Mesendoderm (in vitro differentiated cells): ENCODE data around the gene GREM2.
A peak's percentile ranks its signal among the peaks of the same experiment; 100 is the strongest.

Experiments
- DNase-seq: peaks from one replicate; pipeline ENCODE4 v3.0.0; 2013
- H2AK5ac ChIP-seq: 2 replicates; pipeline ENCODE4 v1.6.1; 2013; ENCODE audit warnings: low read length, inconsistent platforms
- H2BK120ac ChIP-seq: 2 replicates; pipeline ENCODE4 v1.6.1; 2013; ENCODE audit warnings: low read depth, mild to moderate bottlenecking, low read length, moderate library complexity, mixed read lengths
- H2BK15ac ChIP-seq: replicated peaks from 2 replicates; pipeline ENCODE4 v1.6.1; 2013; ENCODE audit warnings: low read depth, mild to moderate bottlenecking, moderate library complexity
- H2BK5ac ChIP-seq: 2 replicates; pipeline ENCODE4 v1.6.1; 2013; ENCODE audit warnings: low read length, inconsistent platforms
- H3K18ac ChIP-seq: 2 replicates; pipeline ENCODE4 v1.6.1; 2013; ENCODE audit warnings: mild to moderate bottlenecking, low read length, mixed read lengths
- H3K23ac ChIP-seq: one replicate; pipeline ENCODE4 v1.6.1; 2013; ENCODE audit warnings: low read length
- H3K27ac ChIP-seq: 2 replicates; pipeline ENCODE4 v1.5.1; 2013; ENCODE audit warnings: low read depth, mild to moderate bottlenecking, inconsistent platforms, low read length, moderate library complexity
- H3K27me3 ChIP-seq: 2 replicates; pipeline ENCODE4 v1.6.1; 2013; ENCODE audit warnings: low read length, control low read depth, mild to moderate bottlenecking, inconsistent platforms; ENCODE audit not compliant: insufficient read depth, poor library complexity
- H3K36me3 ChIP-seq: 2 replicates; pipeline ENCODE4 v1.6.1; 2013; ENCODE audit warnings: low read length, inconsistent platforms; ENCODE audit not compliant: control insufficient read depth, insufficient read depth
- H3K4ac ChIP-seq: one replicate; pipeline ENCODE4 v1.6.1; 2013; ENCODE audit warnings: low read depth, mild to moderate bottlenecking, low read length, moderate library complexity
- H3K4me1 ChIP-seq: 2 replicates; pipeline ENCODE4 v1.6.1; 2013; ENCODE audit warnings: low read depth, low read length, inconsistent platforms; ENCODE audit not compliant: control insufficient read depth
- H3K4me2 ChIP-seq: 2 replicates; pipeline ENCODE4 v1.6.1; 2013; ENCODE audit warnings: low read length
- H3K4me3 ChIP-seq: 2 replicates; pipeline ENCODE4 v1.5.1; 2013; ENCODE audit warnings: mild to moderate bottlenecking, low read length
- H3K56ac ChIP-seq: one replicate; pipeline ENCODE4 v1.6.1; 2013; ENCODE audit warnings: low read length
- H3K79me1 ChIP-seq: 2 replicates; pipeline ENCODE4 v1.6.1; 2013; ENCODE audit warnings: low read length, inconsistent platforms
- H3K79me2 ChIP-seq: 2 replicates; pipeline ENCODE4 v1.6.1; 2013; ENCODE audit warnings: mild to moderate bottlenecking, low read length; ENCODE audit not compliant: control insufficient read depth, insufficient read depth
- H3K9ac ChIP-seq: 2 replicates; pipeline ENCODE4 v1.6.1; 2013; ENCODE audit warnings: low read length, inconsistent platforms
- H4K5ac ChIP-seq: one replicate; pipeline ENCODE4 v1.6.1; 2013; ENCODE audit warnings: low read length
- H4K8ac ChIP-seq: one replicate; pipeline ENCODE4 v1.6.1; 2013; ENCODE audit warnings: low read depth, mild to moderate bottlenecking, control low read depth, low read length, moderate library complexity
- WGBS: extraction: QIAGEN DNeasy Blood & Tissue Kit; methylation state at CpG from one replicate; pipeline ENCODE4 v1.1.7; 2013; ENCODE audit warnings: low lambda C conversion rate, missing lambda C conversion rate; ENCODE audit not compliant: insufficient coverage; ENCODE audit errors: extremely low coverage; 5-methylcytosine and 5-hydroxymethylcytosine counted together

Gene GREM2

DNA sequence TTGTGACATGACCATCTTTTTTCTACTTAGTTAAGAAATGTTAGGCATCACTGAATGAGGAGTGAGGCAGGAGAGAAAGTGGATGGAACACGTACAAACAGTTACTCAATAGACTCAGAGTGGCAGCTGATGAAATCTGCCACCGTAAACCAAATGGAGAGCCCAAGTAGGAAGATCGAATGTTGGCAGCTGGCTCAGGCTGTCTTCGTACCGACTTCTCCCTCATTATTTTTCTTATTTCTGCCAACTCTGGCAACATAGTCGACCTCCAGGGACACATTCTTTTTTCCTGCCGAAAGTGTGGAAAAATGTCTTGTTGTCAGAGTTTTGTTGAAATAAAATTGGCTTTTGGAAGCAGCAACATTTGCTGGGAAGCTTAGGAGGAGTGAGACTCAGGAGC lies 143.3 kb downstream of the GREM2 start:
- H3K9ac ChIP-seq, result no peak overlapping the region
- no peak overlapping the region for H2BK5ac ChIP-seq
- DNase-seq, result no peak
- no peak overlapping the region for H3K4me2 ChIP-seq
- no CpG with 5 or more reads among the region's 7 CpGs for WGBS
- no peaks in the 10 kb centered on the region for H3K27me3 ChIP-seq
- H3K18ac ChIP-seq, result no peak overlapping the region
- no peaks in the 10 kb centered on the region for H3K79me1 ChIP-seq
- H4K8ac ChIP-seq, result no peak overlapping the region
- H3K36me3 ChIP-seq, result no peaks in the 10 kb centered on the region
- H2BK15ac ChIP-seq, result no peak overlapping the region
- no peak overlapping the region for H3K4me3 ChIP-seq
- H3K56ac ChIP-seq, result no peak overlapping the region
- H2AK5ac ChIP-seq, result no peak overlapping the region
- no peaks in the 10 kb centered on the region for H3K79me2 ChIP-seq
- no peak overlapping the region for H3K27ac ChIP-seq
- H2BK120ac ChIP-seq, result no peak overlapping the region
- peaks cover 8% of the 10 kb centered on the region for H3K4me1 ChIP-seq
- peak overlapping the region; percentile 92 for H3K4ac ChIP-seq
- H4K5ac ChIP-seq, result no peak overlapping the region
- no peak overlapping the region for H3K23ac ChIP-seq

DNA sequence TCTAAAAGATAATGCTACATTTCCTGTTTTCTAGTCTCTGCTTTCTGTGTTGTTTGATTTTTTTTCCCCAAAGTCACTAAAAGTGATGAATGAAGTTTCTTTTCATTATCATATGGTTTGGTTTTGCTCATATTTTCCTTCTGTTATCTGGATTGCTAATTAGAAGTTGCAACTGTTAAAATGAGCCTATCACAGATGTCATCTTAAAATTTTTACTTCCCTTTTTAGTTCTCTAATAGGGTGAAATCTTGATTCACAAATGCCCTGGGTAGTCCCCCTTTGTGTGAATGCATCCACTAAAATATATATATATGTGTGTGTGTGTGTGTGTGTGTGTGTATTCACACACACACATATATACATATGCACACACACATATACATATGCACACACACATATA lies 144.1 kb downstream of the GREM2 start:
- no peak overlapping the region for H2BK15ac ChIP-seq
- H2AK5ac ChIP-seq, result no peak overlapping the region
- no peak overlapping the region for H3K9ac ChIP-seq
- H3K23ac ChIP-seq, result no peak overlapping the region
- no peak overlapping the region for H2BK120ac ChIP-seq
- no peak overlapping the region for H3K4me3 ChIP-seq
- DNase-seq, result no peak
- no peak overlapping the region for H3K27ac ChIP-seq
- no peak overlapping the region for H3K4me2 ChIP-seq
- no peak overlapping the region for H4K5ac ChIP-seq
- H4K8ac ChIP-seq, result no peak overlapping the region
- H3K56ac ChIP-seq, result no peak overlapping the region
- no peaks in the 10 kb centered on the region for H3K79me1 ChIP-seq
- peaks cover 7% of the 10 kb centered on the region for H3K4me1 ChIP-seq
- no peak overlapping the region for H3K4ac ChIP-seq
- H3K27me3 ChIP-seq, result no peaks in the 10 kb centered on the region
- no peaks in the 10 kb centered on the region for H3K79me2 ChIP-seq
- H3K18ac ChIP-seq, result no peak overlapping the region
- no peak overlapping the region for H2BK5ac ChIP-seq
- no peaks in the 10 kb centered on the region for H3K36me3 ChIP-seq

DNA sequence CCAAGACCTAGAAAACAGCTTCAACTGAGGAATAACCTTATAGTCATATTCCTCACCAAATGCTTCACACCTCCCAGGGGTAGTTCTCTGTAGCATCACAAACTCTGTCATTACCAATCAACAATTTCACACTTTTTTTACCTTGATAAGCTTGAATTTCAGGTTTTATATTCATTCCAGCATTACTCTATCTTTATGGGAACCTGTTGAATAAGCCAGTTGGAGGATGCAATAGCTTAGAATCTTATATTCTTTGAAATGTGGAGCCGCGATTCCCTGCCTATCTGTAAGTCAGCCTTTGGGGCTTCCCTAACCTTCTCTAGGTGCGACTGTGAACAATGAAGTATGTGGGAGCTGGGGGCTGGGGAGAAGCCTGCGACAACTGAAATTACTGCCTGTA lies 145.4 kb downstream of the GREM2 start:
- peak overlapping the region; percentile 64 for H3K18ac ChIP-seq
- no peak overlapping the region for H3K9ac ChIP-seq
- no peaks in the 10 kb centered on the region for H3K27me3 ChIP-seq
- no peak overlapping the region for H2BK5ac ChIP-seq
- DNase-seq, result peak; percentile 34
- no peak overlapping the region for H4K5ac ChIP-seq
- no peak overlapping the region for H2BK15ac ChIP-seq
- no peaks in the 10 kb centered on the region for H3K79me2 ChIP-seq
- H4K8ac ChIP-seq, result no peak overlapping the region
- no peak overlapping the region for H3K27ac ChIP-seq
- H3K23ac ChIP-seq, result no peak overlapping the region
- no peak overlapping the region for H3K4me2 ChIP-seq
- H3K4ac ChIP-seq, result no peak overlapping the region
- no peak overlapping the region for H2AK5ac ChIP-seq
- no CpG with 5 or more reads among the region's 4 CpGs for WGBS
- no peaks in the 10 kb centered on the region for H3K79me1 ChIP-seq
- no peaks in the 10 kb centered on the region for H3K36me3 ChIP-seq
- peaks cover 6% of the 10 kb centered on the region for H3K4me1 ChIP-seq
- H2BK120ac ChIP-seq, result no peak overlapping the region
- no peak overlapping the region for H3K56ac ChIP-seq
- H3K4me3 ChIP-seq, result no peak overlapping the region

DNA sequence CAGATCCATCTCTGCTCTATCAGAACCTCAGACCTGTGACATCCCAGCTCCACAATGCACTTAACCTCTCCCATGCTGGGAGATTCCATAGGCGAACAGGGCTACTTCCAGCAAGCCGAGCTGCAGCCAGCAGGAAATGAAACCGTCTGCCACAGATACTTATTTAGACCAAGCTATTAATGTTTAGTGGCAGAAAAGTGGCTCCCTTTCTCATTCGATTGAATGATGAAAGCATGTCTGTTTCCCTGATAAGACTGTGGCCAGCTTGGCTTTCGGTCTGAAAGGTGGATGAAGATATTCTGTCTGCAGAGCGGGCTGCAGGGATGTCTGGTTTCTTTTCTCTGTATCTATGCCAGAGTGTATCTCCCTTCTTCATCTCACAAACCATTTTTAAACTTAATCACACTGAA lies 146.4 kb downstream of the GREM2 start:
- H3K79me2 ChIP-seq, result no peaks in the 10 kb centered on the region
- no peak overlapping the region for H2AK5ac ChIP-seq
- no peak overlapping the region for H3K4me2 ChIP-seq
- no peak overlapping the region for H3K9ac ChIP-seq
- no peaks in the 10 kb centered on the region for H3K36me3 ChIP-seq
- H3K79me1 ChIP-seq, result no peaks in the 10 kb centered on the region
- peak; percentile 92 for DNase-seq
- peak overlapping the region; percentile 16 for H3K4ac ChIP-seq
- no peaks in the 10 kb centered on the region for H3K27me3 ChIP-seq
- H4K5ac ChIP-seq, result no peak overlapping the region
- H2BK5ac ChIP-seq, result no peak overlapping the region
- no peak overlapping the region for H3K56ac ChIP-seq
- H3K27ac ChIP-seq, result no peak overlapping the region
- H4K8ac ChIP-seq, result no peak overlapping the region
- no peak overlapping the region for H3K18ac ChIP-seq
- WGBS, result no CpG with 5 or more reads among the region's 6 CpGs
- H2BK15ac ChIP-seq, result no peak overlapping the region
- H2BK120ac ChIP-seq, result no peak overlapping the region
- no peak overlapping the region for H3K4me3 ChIP-seq
- H3K23ac ChIP-seq, result no peak overlapping the region
- peaks cover 6% of the 10 kb centered on the region for H3K4me1 ChIP-seq

DNA sequence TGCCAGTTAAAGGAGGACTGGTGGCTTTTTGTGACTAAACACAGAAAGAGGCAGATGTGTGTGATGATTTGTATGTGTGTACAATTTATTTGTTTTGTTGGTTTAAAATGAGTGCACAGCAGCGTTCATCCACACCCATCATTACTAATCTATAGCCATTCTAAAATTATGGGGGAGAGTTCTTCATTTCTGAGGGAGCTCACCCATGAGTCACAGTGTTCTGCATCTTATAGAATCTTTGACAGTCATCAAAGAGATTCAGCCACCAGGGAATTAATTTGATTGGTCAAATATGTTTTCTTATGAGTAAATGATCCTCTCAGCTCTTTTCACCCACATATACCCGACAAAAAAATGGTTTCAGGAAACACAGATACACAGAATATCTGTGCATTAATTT lies 147.9 kb downstream of the GREM2 start:
- Histone ChIP-seq H2BK120ac (no peak overlapping the region), H3K79me1 (no peaks in the 10 kb centered on the region), H4K5ac (no peak overlapping the region), H3K79me2 (no peaks in the 10 kb centered on the region), H3K18ac (no peak overlapping the region), H2BK5ac (no peak overlapping the region), H3K27ac (no peak overlapping the region), H2BK15ac (no peak overlapping the region), H3K36me3 (no peaks in the 10 kb centered on the region), H3K4ac (no peak overlapping the region), H3K4me3 (no peak overlapping the region), H3K56ac (no peak overlapping the region), H3K9ac (no peak overlapping the region), H2AK5ac (no peak overlapping the region), H3K4me2 (no peak overlapping the region), H4K8ac (no peak overlapping the region), H3K23ac (no peak overlapping the region), H3K27me3 (no peaks in the 10 kb centered on the region), H3K4me1 (peaks cover 6% of the 10 kb centered on the region)
- no CpG with 5 or more reads among the region's 2 CpGs for WGBS
- DNase-seq, result no peak

DNA sequence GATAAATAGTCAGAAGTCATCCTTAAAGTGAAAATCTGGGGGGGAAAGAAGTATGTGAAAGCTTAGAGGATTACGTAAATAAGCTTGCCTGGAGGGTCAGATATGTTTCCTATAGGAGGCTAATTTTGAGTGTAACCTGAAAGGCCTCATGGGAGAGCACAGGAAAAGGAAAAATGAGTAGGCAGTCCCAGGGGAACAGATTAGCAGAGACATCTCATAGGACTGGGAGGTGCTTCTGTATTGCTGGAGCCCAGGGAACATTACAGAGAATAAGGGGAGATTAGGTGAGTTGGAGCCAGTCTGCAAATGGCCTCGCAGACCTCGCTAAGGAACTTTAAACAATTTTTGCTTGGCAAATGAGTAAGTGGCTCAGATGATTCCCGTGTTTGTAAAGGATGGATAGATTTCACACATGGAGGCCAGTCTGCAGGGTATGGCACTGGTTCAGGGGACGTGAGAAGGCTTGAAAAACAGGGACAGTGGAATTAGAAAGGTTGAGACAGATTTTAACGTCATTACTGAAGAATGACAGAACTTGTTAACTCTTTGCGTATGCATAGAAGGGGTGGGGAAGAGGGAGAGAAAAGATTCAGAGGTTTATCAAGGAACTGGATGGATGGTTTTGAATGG lies 149.1 kb downstream of the GREM2 start:
- Histone ChIP-seq H2BK5ac (no peak overlapping the region), H4K8ac (no peak overlapping the region), H3K18ac (no peak overlapping the region), H3K56ac (no peak overlapping the region), H3K4me3 (no peak overlapping the region), H3K79me2 (no peaks in the 10 kb centered on the region), H2AK5ac (no peak overlapping the region), H3K36me3 (no peaks in the 10 kb centered on the region), H3K9ac (no peak overlapping the region), H3K27ac (no peak overlapping the region), H2BK120ac (no peak overlapping the region), H3K23ac (no peak overlapping the region), H3K79me1 (no peaks in the 10 kb centered on the region), H2BK15ac (no peak overlapping the region), H3K27me3 (no peaks in the 10 kb centered on the region), H3K4me1 (peaks cover 6% of the 10 kb centered on the region), H3K4ac (no peak overlapping the region), H3K4me2 (no peak overlapping the region), H4K5ac (no peak overlapping the region)
- no peak for DNase-seq
- WGBS, result no CpG with 5 or more reads among the region's 7 CpGs
